Measurements from ENCODE around the gene KIF26A. TPM values are rescaled to one million over a fixed set of nuclear protein-coding genes. Genes with fewer than 3 reads are reported as not detected.

Gene KIF26A
- total RNA-seq, 1 donor from 2014 or later, result 20.0 TPM

DNA sequence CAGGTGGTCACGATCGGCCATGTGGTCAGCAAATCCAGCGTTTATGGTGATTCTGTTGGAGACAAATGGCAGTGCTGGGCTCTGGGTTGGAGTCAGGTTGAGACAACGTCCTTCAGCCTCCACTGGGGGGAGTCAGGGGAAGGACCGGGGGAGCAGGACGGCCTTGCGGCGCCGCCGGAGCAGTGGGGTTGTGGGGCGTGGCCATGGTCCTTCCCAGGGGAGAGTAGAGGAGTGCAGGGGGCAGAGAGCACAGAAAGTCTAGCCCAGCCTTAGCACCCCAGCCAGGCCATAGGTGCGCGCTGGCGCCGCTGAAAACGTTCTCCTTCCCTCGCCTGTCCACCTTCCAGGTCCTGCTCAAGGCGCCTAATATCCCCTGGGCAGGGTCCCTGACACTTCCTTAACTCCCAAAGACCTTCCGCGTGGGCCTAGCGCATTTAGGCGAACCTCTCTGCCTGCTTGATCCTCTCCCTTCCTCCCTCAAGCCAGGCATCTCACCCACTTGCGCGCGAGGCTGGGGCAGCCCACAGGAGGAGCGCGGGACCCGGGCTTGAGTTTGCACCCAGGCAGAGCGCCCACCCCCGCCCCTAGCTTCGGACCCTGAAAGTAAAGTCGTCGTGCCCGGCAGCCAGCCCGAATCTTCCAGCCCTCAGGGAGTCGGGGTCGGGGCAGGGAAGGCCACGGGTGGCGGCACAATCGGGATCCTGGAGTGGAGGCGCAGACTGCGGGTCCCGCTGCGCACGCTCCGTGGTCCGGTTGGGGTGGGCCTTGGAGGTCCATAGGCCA is 3.1 kb upstream of the KIF26A start:
- H3K4me3 Mint-ChIP-seq, result peak overlapping the region; percentile 58
- no peaks in the 10 kb centered on the region for H3K36me3 Mint-ChIP-seq
- no peaks in the 10 kb centered on the region for H3K9me3 Mint-ChIP-seq
- H3K4me1 Mint-ChIP-seq, result peaks cover 22% of the 10 kb centered on the region
- DNase-seq (ENCODE audit: low spot score in 2 of 2, unreplicated experiment in 2 of 2), result peak in 1 of 2 experiments; percentile 45
- peaks cover 70% of the 10 kb centered on the region for H3K27me3 Mint-ChIP-seq (ENCODE audit: low read depth)
- no peak overlapping the region for H3K27ac Mint-ChIP-seq
- TF ChIP-seq CTCF (IDR thresholded peaks at IDR 0.05; ENCODE audit: unreplicated experiment), result no peak

DNA sequence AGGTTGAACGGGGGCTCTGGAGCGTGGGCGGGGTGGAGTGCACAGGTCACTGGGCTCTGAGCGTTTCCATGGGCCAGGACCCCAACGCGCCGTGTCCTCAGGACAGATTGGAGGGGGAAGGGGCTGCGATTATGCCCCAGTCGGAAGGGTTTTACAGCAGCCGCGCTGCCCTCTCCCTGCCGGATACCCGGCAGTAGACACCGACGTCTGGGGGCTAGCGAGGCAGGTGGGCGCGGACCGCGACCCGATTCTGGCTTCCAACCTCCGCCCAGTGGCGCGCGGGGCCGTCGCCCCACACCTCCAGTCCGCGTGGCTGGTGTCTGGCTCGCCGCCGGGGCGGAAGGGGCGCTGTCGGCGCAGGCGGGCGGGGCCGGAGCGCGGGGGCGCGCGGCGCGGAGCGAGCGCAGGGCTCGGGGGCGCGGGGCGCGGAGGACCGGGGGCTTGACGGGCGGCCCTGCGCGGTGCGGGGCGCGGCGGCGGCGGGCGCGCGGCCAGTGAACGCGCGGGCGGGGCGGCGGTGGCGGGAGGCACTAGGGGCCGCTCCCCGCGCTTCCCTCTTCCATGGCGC is 2.4 kb upstream of the KIF26A start:
- DNase-seq (ENCODE audit: low spot score in 2 of 2, unreplicated experiment in 2 of 2), result peak in 1 of 2 experiments; percentile 42
- H3K27me3 Mint-ChIP-seq (ENCODE audit: low read depth), result peaks cover 67% of the 10 kb centered on the region
- peaks cover 24% of the 10 kb centered on the region for H3K4me1 Mint-ChIP-seq
- TF ChIP-seq CTCF (IDR thresholded peaks at IDR 0.05; ENCODE audit: unreplicated experiment), result no peak
- H3K9me3 Mint-ChIP-seq, result no peaks in the 10 kb centered on the region
- no peak overlapping the region for H3K27ac Mint-ChIP-seq
- H3K4me3 Mint-ChIP-seq, result peak overlapping the region; percentile 58
- no peaks in the 10 kb centered on the region for H3K36me3 Mint-ChIP-seq

GRCh38 chr14:104136472-104137296 is 1.7 kb upstream of the KIF26A start:
- peak; percentile 14 to 40 for DNase-seq (ENCODE audit: low spot score in 2 of 2, unreplicated experiment in 2 of 2)
- H3K4me1 Mint-ChIP-seq, result peaks cover 26% of the 10 kb centered on the region
- no peak overlapping the region for H3K27ac Mint-ChIP-seq
- H3K36me3 Mint-ChIP-seq, result no peaks in the 10 kb centered on the region
- peaks cover 60% of the 10 kb centered on the region for H3K27me3 Mint-ChIP-seq (ENCODE audit: low read depth)
- no peak for TF ChIP-seq CTCF (IDR thresholded peaks at IDR 0.05; ENCODE audit: unreplicated experiment)
- H3K9me3 Mint-ChIP-seq, result no peaks in the 10 kb centered on the region
- H3K4me3 Mint-ChIP-seq, result peak overlapping the region; percentile 62

GRCh38 chr14:104137297-104138097 is 890 bp upstream of the KIF26A start:
- peaks cover 26% of the 10 kb centered on the region for H3K4me1 Mint-ChIP-seq
- peak; percentile 98 for TF ChIP-seq CTCF (IDR thresholded peaks at IDR 0.05; ENCODE audit: unreplicated experiment)
- no peaks in the 10 kb centered on the region for H3K9me3 Mint-ChIP-seq
- H3K4me3 Mint-ChIP-seq, result peak overlapping the region; percentile 62
- no peaks in the 10 kb centered on the region for H3K36me3 Mint-ChIP-seq
- peak; percentile 62 to 85 for DNase-seq (ENCODE audit: low spot score in 2 of 2, unreplicated experiment in 2 of 2)
- no peak overlapping the region for H3K27ac Mint-ChIP-seq
- peaks cover 52% of the 10 kb centered on the region for H3K27me3 Mint-ChIP-seq (ENCODE audit: low read depth)
